H1 (cell line): ENCODE measurements around the gene TFB1M.

ENCODE experiments used
- CHD7 ChIP-seq: fragments of 300-600 bp; sonication (generic); IDR thresholded peaks from 2 replicates; pipeline ENCODE4 v1.7.1; 2012; ENCODE audit warnings: low read length, moderate library complexity, mild to moderate bottlenecking, inconsistent platforms; ENCODE audit not compliant: insufficient replicate concordance
- CREB1 ChIP-seq: IDR thresholded peaks from 2 replicates; pipeline ENCODE4 v1.6.1; 2012; ENCODE audit warnings: inconsistent platforms
- GABPA ChIP-seq: IDR thresholded peaks from 2 replicates; pipeline ENCODE4 v1.6.1; 2011; ENCODE audit warnings: mild to moderate bottlenecking, low read length, moderate library complexity, borderline replicate concordance; ENCODE audit not compliant: insufficient read depth
- JUN ChIP-seq: IDR thresholded peaks from 2 replicates; pipeline ENCODE4 v1.6.1; 2011; ENCODE audit warnings: low read depth, mild to moderate bottlenecking, improper control_type of control experiment, low read length
- SIN3A ChIP-seq, 2 experiments: IDR thresholded peaks in 1 of 2; conservative IDR thresholded peaks in 1 of 2; 2 replicates each; pipeline ENCODE4 v1.6.1; 2011 to 2012; ENCODE audit warnings: low read length in 2 of 2, improper control_type of control experiment in 1 of 2, low read depth in 1 of 2, mild to moderate bottlenecking in 1 of 2
- TAF1 ChIP-seq: IDR thresholded peaks from 2 replicates; pipeline ENCODE4 v1.6.1; 2011; ENCODE audit warnings: mild to moderate bottlenecking, low read depth, low read length
- TCF12 ChIP-seq: IDR thresholded peaks from 2 replicates; pipeline ENCODE4 v1.6.1; 2011; ENCODE audit warnings: low read depth, mild to moderate bottlenecking, low read length
- TF ChIP-seq, protein P1 (sequence below), 3 experiments: IDR thresholded peaks; 1 replicate in 2 of 3; 2 replicates in 1 of 3; pipeline versions ENCODE4 v1.5.1 to v1.6.1; 2011; ENCODE audit warnings: low read length in 3 of 3, mild to moderate bottlenecking in 3 of 3, inconsistent platforms in 2 of 3, low read depth in 1 of 3, moderate library complexity in 1 of 3; ENCODE audit not compliant: insufficient read depth in 1 of 3; ENCODE audit errors: control extremely low read depth in 1 of 3

DNA sequence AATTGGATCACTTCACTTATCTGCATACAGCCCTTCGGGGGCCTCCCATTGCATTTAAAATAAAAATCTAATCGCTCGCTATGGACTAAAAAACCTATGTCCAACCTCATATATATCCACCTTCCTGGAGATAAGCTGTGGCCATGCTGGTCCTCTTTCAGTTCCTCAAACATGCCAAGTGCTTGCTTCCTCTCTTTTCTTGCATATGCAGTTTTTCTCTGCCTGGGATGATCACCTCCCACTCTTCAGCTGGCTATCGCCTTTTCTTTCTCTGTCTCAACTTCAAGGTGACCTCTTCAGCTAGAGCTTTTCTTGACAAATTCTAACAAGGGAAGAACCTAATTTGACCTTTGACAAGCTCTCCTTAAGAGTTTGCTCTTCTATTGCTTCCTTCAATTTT is 5.6 kb upstream of the TFB1M start:
- TF ChIP-seq, protein P1, sequence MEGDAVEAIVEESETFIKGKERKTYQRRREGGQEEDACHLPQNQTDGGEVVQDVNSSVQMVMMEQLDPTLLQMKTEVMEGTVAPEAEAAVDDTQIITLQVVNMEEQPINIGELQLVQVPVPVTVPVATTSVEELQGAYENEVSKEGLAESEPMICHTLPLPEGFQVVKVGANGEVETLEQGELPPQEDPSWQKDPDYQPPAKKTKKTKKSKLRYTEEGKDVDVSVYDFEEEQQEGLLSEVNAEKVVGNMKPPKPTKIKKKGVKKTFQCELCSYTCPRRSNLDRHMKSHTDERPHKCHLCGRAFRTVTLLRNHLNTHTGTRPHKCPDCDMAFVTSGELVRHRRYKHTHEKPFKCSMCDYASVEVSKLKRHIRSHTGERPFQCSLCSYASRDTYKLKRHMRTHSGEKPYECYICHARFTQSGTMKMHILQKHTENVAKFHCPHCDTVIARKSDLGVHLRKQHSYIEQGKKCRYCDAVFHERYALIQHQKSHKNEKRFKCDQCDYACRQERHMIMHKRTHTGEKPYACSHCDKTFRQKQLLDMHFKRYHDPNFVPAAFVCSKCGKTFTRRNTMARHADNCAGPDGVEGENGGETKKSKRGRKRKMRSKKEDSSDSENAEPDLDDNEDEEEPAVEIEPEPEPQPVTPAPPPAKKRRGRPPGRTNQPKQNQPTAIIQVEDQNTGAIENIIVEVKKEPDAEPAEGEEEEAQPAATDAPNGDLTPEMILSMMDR (IDR thresholded peaks at IDR 0.05; ENCODE audit: control extremely low read depth in 1 of 3, insufficient read depth in 1 of 3, low read depth in 1 of 3, low read length in 3 of 3) = no peak
- TF ChIP-seq GABPA (no peak), CREB1 (no peak), JUN (no peak), CHD7 (no peak), TCF12 (no peak), SIN3A (conservative IDR thresholded peaks at IDR 0.05 in 1 of 2, IDR thresholded peaks at IDR 0.05 in 1 of 2; ENCODE audit: low read depth in 1 of 2, low read length in 2 of 2) (no peak), TAF1 (no peak)
